GM19395 (cell line): ENCODE data around the gene LTO1.

Experiments
- ATAC-seq: cut with Tn5 transposase; IDR thresholded peaks from one replicate; pipeline ENCODE4 v1.9.1; 2021; ENCODE audit warnings: mild to moderate bottlenecking, moderate library complexity; ENCODE audit not compliant: unreplicated experiment

Gene LTO1

GRCh38 chr11:69674886-69675714, at the start of gene LTO1:
TSS of gene LTO1 (minus strand) at chr11:69675353. CDS start at chr11:69675239, 114 bp downstream.
- peak; percentile 85 for ATAC-seq

- no peak for ATAC-seq
These were observed 46.6 kb upstream of the LTO1 start for GRCh38 chr11:69721745-69722144.

- no peak for ATAC-seq
These were observed 46.0 kb upstream of the LTO1 start for GRCh38 chr11:69721106-69721505.

GRCh38 chr11:69718912-69719311, 43.8 kb upstream of the LTO1 start:
- no peak for ATAC-seq

GRCh38 chr11:69718147-69718546, 43.0 kb upstream of the LTO1 start:
- no peak for ATAC-seq

GRCh38 chr11:69716891-69717747, 42.0 kb upstream of the LTO1 start:
- no peak for ATAC-seq

GRCh38 chr11:69716099-69716498, 40.9 kb upstream of the LTO1 start:
- ATAC-seq, result no peak

- no peak for ATAC-seq
These were observed 40.3 kb upstream of the LTO1 start for GRCh38 chr11:69715446-69715845.

- ATAC-seq, result no peak
These were observed 37.0 kb upstream of the LTO1 start for GRCh38 chr11:69711822-69712801.

GRCh38 chr11:69708736-69709401, 33.7 kb upstream of the LTO1 start:
- no peak for ATAC-seq

- ATAC-seq, result no peak
These were observed 32.0 kb upstream of the LTO1 start for GRCh38 chr11:69707176-69707575.

GRCh38 chr11:69705901-69706787, 31.0 kb upstream of the LTO1 start:
- no peak for ATAC-seq

- ATAC-seq, result no peak
These were observed 30.2 kb upstream of the LTO1 start for GRCh38 chr11:69705351-69705811.

- ATAC-seq, result no peak
These were observed 29.5 kb upstream of the LTO1 start for GRCh38 chr11:69704508-69705253.

GRCh38 chr11:69703768-69704507, 28.8 kb upstream of the LTO1 start, which contains the start of gene FGF19:
TSS of gene FGF19 (minus strand) at chr11:69704022. CDS start at chr11:69703876, 146 bp downstream.
- ATAC-seq, result no peak

- no peak for ATAC-seq
These were observed 28.3 kb upstream of the LTO1 start for GRCh38 chr11:69703453-69703767.

- no peak for ATAC-seq
These were observed 27.8 kb upstream of the LTO1 start for GRCh38 chr11:69702769-69703452.
